Measurements from ENCODE around the gene INPP5A. TPM values are rescaled to one million over a fixed set of nuclear protein-coding genes. Genes with fewer than 3 reads are reported as not detected.
A peak's percentile ranks its signal among the peaks of the same experiment; 100 is the strongest.

INPP5A gene
- total RNA-seq, 4 donors from 2014 or later, result 31.2 to 51.8 (median 41.5) TPM

- 84 to 85% methylated on average over 27 to 30 of the region's 30 CpGs for WGBS, 2 donors
- TF ChIP-seq CTCF (IDR thresholded peaks at IDR 0.05) (no peak), POLR2A (IDR thresholded peaks at IDR 0.05) (no peak)
- intact Hi-C loops (cut with DNase I; ENCODE audit: low total_unique reads), result loop anchor here (10.0 kb wide), 1 partner anchor 270 kb away; no protein-coding TSS in a partner anchor
- peak in 1 of 2 donors; percentile 69 for DNase-seq (ENCODE audit: low spot score in 2 of 2)
- H3K4me3 ChIP-seq (ENCODE audit: low read depth, poor library complexity, severe bottlenecking), result no peak overlapping the region
Observed at GRCh38 chr10:132644527-132645246, 107.1 kb downstream of the INPP5A start.

DNA sequence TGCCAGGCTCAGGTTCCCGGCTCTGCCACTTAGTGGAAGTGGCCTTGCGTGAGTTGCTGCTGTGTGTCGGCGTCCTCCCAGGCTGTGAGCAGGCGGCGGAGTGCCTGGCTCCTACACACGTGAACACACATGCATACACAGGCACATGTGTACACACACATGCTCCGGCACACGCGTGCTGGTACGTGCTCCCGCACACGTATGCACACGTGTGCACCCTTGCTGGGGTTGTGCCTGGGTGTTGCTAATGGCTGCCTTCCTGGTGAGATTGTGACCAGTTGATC is 107.6 kb downstream of the INPP5A start:
- TF ChIP-seq CTCF (IDR thresholded peaks at IDR 0.05) (no peak), POLR2A (IDR thresholded peaks at IDR 0.05) (no peak)
- WGBS, 2 donors, result 95 to 100% methylated on average over 14 of the region's 14 CpGs
- intact Hi-C loops (cut with DNase I; ENCODE audit: low total_unique reads), result loop anchor here (10.0 kb wide), 1 partner anchor 270 kb away; no protein-coding TSS in a partner anchor
- no peak overlapping the region for H3K4me3 ChIP-seq (ENCODE audit: low read depth, poor library complexity, severe bottlenecking)
- DNase-seq (ENCODE audit: low spot score in 2 of 2), result peak in 1 of 2 donors; percentile 65

- no peak overlapping the region for H3K4me3 ChIP-seq (ENCODE audit: low read depth, poor library complexity, severe bottlenecking)
- TF ChIP-seq POLR2A (IDR thresholded peaks at IDR 0.05), result no peak
- TF ChIP-seq CTCF (IDR thresholded peaks at IDR 0.05), result no peak
- WGBS, 2 donors, result 91 to 95% methylated on average over 30 to 36 of the region's 36 CpGs
- intact Hi-C loops (cut with DNase I; ENCODE audit: low total_unique reads), result loop anchor here (10.0 kb wide), 1 partner anchor 271 kb away; no protein-coding TSS in a partner anchor
- peak in 1 of 2 donors; percentile 57 for DNase-seq (ENCODE audit: low spot score in 2 of 2)
Observed at GRCh38 chr10:132645630-132646442, 108.2 kb downstream of the INPP5A start.

DNA sequence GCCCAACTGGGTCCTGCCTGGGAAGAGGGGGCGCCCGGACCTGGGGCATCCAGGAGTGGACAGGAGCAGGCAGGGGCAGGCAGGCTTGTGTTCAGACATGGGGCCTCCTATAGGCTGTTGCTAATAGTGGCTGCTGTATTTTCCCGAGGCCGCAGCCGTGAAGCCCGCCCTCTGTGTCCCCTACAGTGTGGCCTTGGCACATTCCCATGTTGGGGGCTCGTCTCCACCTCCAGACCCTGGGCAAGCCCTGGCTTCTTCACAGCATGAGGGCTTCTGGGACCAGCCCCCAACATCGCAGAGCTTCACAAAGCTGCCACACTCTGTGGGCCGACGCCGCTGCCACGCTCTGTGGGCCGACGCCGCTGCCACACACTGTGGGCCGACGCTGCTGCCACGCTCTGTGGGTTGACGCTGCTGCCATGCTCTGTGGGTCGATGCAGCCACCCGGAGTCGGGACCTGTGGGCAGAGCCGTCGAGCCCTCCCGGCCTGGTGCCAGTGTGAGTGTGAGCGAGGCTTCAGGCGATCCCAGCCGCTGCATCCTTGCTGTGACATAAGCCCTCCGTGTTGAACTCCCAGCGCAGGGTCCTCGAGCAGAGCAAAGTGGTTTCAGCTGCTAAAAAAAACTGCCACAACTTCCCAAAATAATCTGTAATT is 109.0 kb downstream of the INPP5A start:
- no peak for DNase-seq (ENCODE audit: low spot score in 2 of 2)
- TF ChIP-seq CTCF (IDR thresholded peaks at IDR 0.05) (no peak), POLR2A (IDR thresholded peaks at IDR 0.05) (no peak)
- no peak overlapping the region for H3K4me3 ChIP-seq (ENCODE audit: low read depth, poor library complexity, severe bottlenecking)
- 94 to 97% methylated on average over 14 to 31 of the region's 31 CpGs for WGBS, 2 donors
- intact Hi-C loops (cut with DNase I; ENCODE audit: low total_unique reads), result loop anchor here (10.0 kb wide), 1 partner anchor 272 kb away; no protein-coding TSS in a partner anchor

DNA sequence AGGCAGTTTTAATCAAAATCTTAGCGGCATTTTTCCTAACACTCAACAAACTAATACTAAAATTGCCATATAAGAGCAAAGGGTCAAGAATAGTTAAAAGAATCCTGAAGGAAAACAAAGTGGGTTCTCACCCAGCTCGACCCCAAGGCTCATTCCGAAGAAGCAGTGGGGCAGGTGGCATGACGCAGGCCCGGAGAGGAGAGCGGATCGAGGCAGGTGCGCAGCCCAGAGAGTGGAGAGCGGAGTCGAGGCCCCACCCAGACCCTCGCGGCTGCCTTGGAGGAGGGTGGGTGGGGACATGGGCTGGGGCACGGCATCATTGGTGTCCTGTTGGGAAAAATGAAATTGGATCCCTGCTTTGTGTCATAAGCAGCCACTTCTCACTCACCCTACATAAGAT is 109.8 kb downstream of the INPP5A start:
- no peak for DNase-seq (ENCODE audit: low spot score in 2 of 2)
- no peak overlapping the region for H3K4me3 ChIP-seq (ENCODE audit: low read depth, poor library complexity, severe bottlenecking)
- intact Hi-C loops (cut with DNase I; ENCODE audit: low total_unique reads), result loop anchor here (10.0 kb wide), 1 partner anchor 273 kb away; no protein-coding TSS in a partner anchor
- WGBS, 2 donors, result 89 to 91% methylated on average over 13 of the region's 13 CpGs
- TF ChIP-seq CTCF (IDR thresholded peaks at IDR 0.05), result no peak
- no peak for TF ChIP-seq POLR2A (IDR thresholded peaks at IDR 0.05)

All from lower leg skin (tissue), 4 donors.